Glutamatergic neuron (in vitro differentiated cells): ENCODE data around the gene PSMD10. TPM values are rescaled to one million over a fixed set of nuclear protein-coding genes. Genes with fewer than 3 reads are reported as not detected.

ENCODE experiments used
- DNase-seq: peaks from one replicate; pipeline ENCODE4 v3.0.0; 2022
- H3K27ac Mint-ChIP-seq: one replicate; pipeline ENCODE4 v1.8.0; 2020; ENCODE audit warnings: mild to moderate bottlenecking, mixed read lengths, inconsistent platforms; ENCODE audit not compliant: unreplicated experiment
- H3K27me3 Mint-ChIP-seq: one replicate; pipeline ENCODE4 v1.8.0; 2020; ENCODE audit warnings: mild to moderate bottlenecking, moderate library complexity, mixed read lengths, inconsistent platforms; ENCODE audit not compliant: unreplicated experiment
- H3K36me3 Mint-ChIP-seq: one replicate; pipeline ENCODE4 v1.8.0; 2020; ENCODE audit warnings: mild to moderate bottlenecking, mixed read lengths, inconsistent platforms; ENCODE audit not compliant: unreplicated experiment
- H3K4me1 Mint-ChIP-seq: one replicate; pipeline ENCODE4 v1.8.0; 2020; ENCODE audit warnings: mild to moderate bottlenecking, low read depth, mixed read lengths, inconsistent platforms; ENCODE audit not compliant: unreplicated experiment
- H3K4me3 Mint-ChIP-seq: one replicate; pipeline ENCODE4 v1.8.0; 2020; ENCODE audit warnings: mild to moderate bottlenecking, mixed read lengths, inconsistent platforms; ENCODE audit not compliant: unreplicated experiment
- H3K9me3 Mint-ChIP-seq: one replicate; pipeline ENCODE4 v1.8.0; 2020; ENCODE audit warnings: mild to moderate bottlenecking, moderate library complexity, mixed read lengths, inconsistent platforms; ENCODE audit not compliant: unreplicated experiment
- total RNA-seq: library from RNA; stranded (reverse); fragmentation: NEBNext Ultra II Directional; extraction: Animal tissue kit (Norgen Biotek cat#: 25700); gene quantifications from one replicate; pipeline ENCODE4 v1.2.1, GENCODE V29; 2021; ENCODE audit not compliant: unreplicated experiment
- TF ChIP-seq, protein P1 (sequence below): fragments of 200-600 bp; sonication (generic); IDR thresholded peaks from one replicate; pipeline ENCODE4 v1.5.0; 2021; ENCODE audit not compliant: partially characterized antibody, unreplicated experiment

PSMD10 gene
- total RNA-seq, 1 donor from 2014 or later, result 26.2 TPM

- H3K4me1 Mint-ChIP-seq, result no peaks in the 10 kb centered on the region
- no peaks in the 10 kb centered on the region for H3K36me3 Mint-ChIP-seq
- H3K27me3 Mint-ChIP-seq, result no peaks in the 10 kb centered on the region
- no peak for DNase-seq
- no peak overlapping the region for H3K27ac Mint-ChIP-seq
- no peak overlapping the region for H3K4me3 Mint-ChIP-seq
- TF ChIP-seq, protein P1, sequence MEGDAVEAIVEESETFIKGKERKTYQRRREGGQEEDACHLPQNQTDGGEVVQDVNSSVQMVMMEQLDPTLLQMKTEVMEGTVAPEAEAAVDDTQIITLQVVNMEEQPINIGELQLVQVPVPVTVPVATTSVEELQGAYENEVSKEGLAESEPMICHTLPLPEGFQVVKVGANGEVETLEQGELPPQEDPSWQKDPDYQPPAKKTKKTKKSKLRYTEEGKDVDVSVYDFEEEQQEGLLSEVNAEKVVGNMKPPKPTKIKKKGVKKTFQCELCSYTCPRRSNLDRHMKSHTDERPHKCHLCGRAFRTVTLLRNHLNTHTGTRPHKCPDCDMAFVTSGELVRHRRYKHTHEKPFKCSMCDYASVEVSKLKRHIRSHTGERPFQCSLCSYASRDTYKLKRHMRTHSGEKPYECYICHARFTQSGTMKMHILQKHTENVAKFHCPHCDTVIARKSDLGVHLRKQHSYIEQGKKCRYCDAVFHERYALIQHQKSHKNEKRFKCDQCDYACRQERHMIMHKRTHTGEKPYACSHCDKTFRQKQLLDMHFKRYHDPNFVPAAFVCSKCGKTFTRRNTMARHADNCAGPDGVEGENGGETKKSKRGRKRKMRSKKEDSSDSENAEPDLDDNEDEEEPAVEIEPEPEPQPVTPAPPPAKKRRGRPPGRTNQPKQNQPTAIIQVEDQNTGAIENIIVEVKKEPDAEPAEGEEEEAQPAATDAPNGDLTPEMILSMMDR, result no peak
- no peaks in the 10 kb centered on the region for H3K9me3 Mint-ChIP-seq
These were observed 32.4 kb upstream of the PSMD10 start for GRCh38 chrX:108123591-108124366.

- Mint-ChIP-seq H3K27ac (no peak overlapping the region), H3K9me3 (no peaks in the 10 kb centered on the region), H3K36me3 (no peaks in the 10 kb centered on the region), H3K4me3 (no peak overlapping the region), H3K27me3 (no peaks in the 10 kb centered on the region), H3K4me1 (no peaks in the 10 kb centered on the region)
- TF ChIP-seq, protein P1, result no peak
- DNase-seq, result no peak
These were observed 31.4 kb upstream of the PSMD10 start for GRCh38 chrX:108122748-108123147.

GRCh38 chrX:108121291-108121690, 29.9 kb upstream of the PSMD10 start:
- H3K4me1 Mint-ChIP-seq, result no peaks in the 10 kb centered on the region
- no peak overlapping the region for H3K27ac Mint-ChIP-seq
- no peaks in the 10 kb centered on the region for H3K27me3 Mint-ChIP-seq
- no peaks in the 10 kb centered on the region for H3K36me3 Mint-ChIP-seq
- TF ChIP-seq, protein P1, result no peak
- DNase-seq, result no peak
- no peaks in the 10 kb centered on the region for H3K9me3 Mint-ChIP-seq
- no peak overlapping the region for H3K4me3 Mint-ChIP-seq

- no peak overlapping the region for H3K27ac Mint-ChIP-seq
- H3K9me3 Mint-ChIP-seq, result no peaks in the 10 kb centered on the region
- no peaks in the 10 kb centered on the region for H3K36me3 Mint-ChIP-seq
- TF ChIP-seq, protein P1, result no peak
- DNase-seq, result no peak
- H3K4me1 Mint-ChIP-seq, result no peaks in the 10 kb centered on the region
- H3K4me3 Mint-ChIP-seq, result no peak overlapping the region
- no peaks in the 10 kb centered on the region for H3K27me3 Mint-ChIP-seq
These were observed 26.6 kb upstream of the PSMD10 start for GRCh38 chrX:108117988-108118387.

GRCh38 chrX:108114541-108114940, 23.2 kb upstream of the PSMD10 start:
- no peaks in the 10 kb centered on the region for H3K27me3 Mint-ChIP-seq
- no peak for DNase-seq
- H3K27ac Mint-ChIP-seq, result no peak overlapping the region
- H3K4me1 Mint-ChIP-seq, result no peaks in the 10 kb centered on the region
- TF ChIP-seq, protein P1, result no peak
- no peaks in the 10 kb centered on the region for H3K9me3 Mint-ChIP-seq
- H3K4me3 Mint-ChIP-seq, result no peak overlapping the region
- H3K36me3 Mint-ChIP-seq, result no peaks in the 10 kb centered on the region
